Kidney (tissue), 14 donors: ENCODE measurements around the gene GNG14. TPM values are rescaled to one million over a fixed set of nuclear protein-coding genes. Genes with fewer than 3 reads are reported as not detected.

Source experiments
- DNase-seq, 5 donors: peaks; one replicate each; pipeline ENCODE4 v3.0.0-alpha.2; 2013 to 2020
- FAIRE-seq: peaks from 2 replicates; lab custom pipeline; 2012; peaks lifted over from hg19 to GRCh38; lab: Jason Lieb, UNC
- H3K27ac ChIP-seq, 2 donors: one replicate each; pipeline ENCODE4 v1.7.0; 2013; ENCODE audit warnings: low read depth in 2 of 2, low read length in 2 of 2, inconsistent platforms in 1 of 2
- H3K27me3 ChIP-seq: one replicate; pipeline ENCODE4 v1.7.1; 2013; ENCODE audit warnings: low read length, inconsistent platforms; ENCODE audit not compliant: control insufficient read depth, insufficient read depth
- H3K36me3 ChIP-seq, 3 donors: one replicate each; pipeline versions ENCODE4 v1.7.0 to v1.7.1; 2013; ENCODE audit warnings: low read length in 3 of 3, control low read depth in 1 of 3, inconsistent platforms in 1 of 3; ENCODE audit not compliant: insufficient read depth in 3 of 3, control insufficient read depth in 2 of 3
- H3K4me1 ChIP-seq, 3 donors: one replicate each; pipeline versions ENCODE4 v1.7.0 to v1.7.1; 2013; ENCODE audit warnings: low read length in 3 of 3, inconsistent platforms in 1 of 3, low read depth in 1 of 3; ENCODE audit not compliant: control insufficient read depth in 2 of 3, insufficient read depth in 2 of 3
- H3K4me3 ChIP-seq, 3 donors: one replicate each; pipeline versions ENCODE4 v1.7.0 to v1.8.1; 2013; ENCODE audit warnings: low read length in 3 of 3, control low read depth in 1 of 3, inconsistent platforms in 1 of 3
- H3K9ac ChIP-seq, 3 donors: one replicate each; pipeline versions ENCODE4 v1.7.0 to v1.7.1; 2013; ENCODE audit warnings: low read length in 3 of 3, control low read depth in 1 of 3, inconsistent platforms in 1 of 3
- H3K9me3 ChIP-seq, 3 donors: one replicate each; pipeline versions ENCODE4 v1.7.0 to v1.7.1; 2013; ENCODE audit warnings: low read length in 3 of 3, control low read depth in 1 of 3, inconsistent platforms in 1 of 3; ENCODE audit not compliant: control insufficient read depth in 2 of 3, insufficient read depth in 1 of 3
- intact Hi-C: fragments of 100-400 bp; cut with DNase I; formaldehyde crosslinking; loops from one replicate; pipeline ENCODE4 v1.11.1; 2022
- polyA plus RNA-seq: library from polyadenylated mRNA; stranded (reverse); fragments of 350-450 nt; fragmentation: Illumina TruSeq; extraction: RNeasy Lipid Tissue Mini Kit (QIAGEN cat#74804); gene quantifications from one replicate; pipeline ENCODE4 v1.2.3, GENCODE V29; 2014; ENCODE audit warnings: low read depth, low replicate concordance; ENCODE audit not compliant: insufficient read depth
- total RNA-seq: library from RNA; stranded (reverse); fragmentation: NEBNext Ultra II Directional; extraction: Animal tissue kit (Norgen Biotek cat#: 25700); gene quantifications from one replicate; pipeline ENCODE4 v1.2.1, GENCODE V29; 2021
- TF ChIP-seq, protein P1 (sequence below): IDR thresholded peaks from 3 replicates; pipeline ENCODE4 v1.5.1; 2012; ENCODE audit warnings: mild to moderate bottlenecking, moderate library complexity, borderline replicate concordance; ENCODE audit not compliant: insufficient read depth; ENCODE audit errors: extremely low read depth
- donor health status: control.
- donor health status: control.
- donor health status: control.
- donor health status: control.
- donor health status: control.
- donor health status: DM: yes; HTN: yes; CAD: no.
- donor health status: Normal renal cell carcinoma (clear cell type).

Gene GNG14
- total and polyA plus RNA-seq, 2 donors from 2014 or later: not detected

DNA sequence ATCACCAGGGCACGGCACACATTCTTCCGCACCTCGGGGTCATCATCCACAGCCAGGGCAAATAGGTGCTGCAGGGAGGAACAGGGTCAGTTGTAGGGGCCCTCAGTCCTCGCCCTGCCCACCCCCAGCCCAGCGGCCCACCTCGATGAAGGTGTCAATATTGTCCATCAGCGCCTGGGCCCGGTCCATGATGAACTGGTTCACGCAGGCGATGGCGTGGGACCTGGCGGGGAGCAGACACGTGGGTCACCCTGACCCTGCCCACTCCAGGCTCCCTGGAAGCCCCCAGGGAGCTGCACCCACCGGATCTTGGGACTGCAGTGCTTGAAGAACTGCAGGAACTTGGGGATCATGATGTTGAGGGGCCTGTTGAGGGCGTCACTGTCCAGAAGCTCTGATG, 27.3 kb downstream of the GNG14 start:
- Histone ChIP-seq H3K4me1 (no peaks in the 10 kb centered on the region), H3K27ac (no peak overlapping the region), H3K27me3 (no peaks in the 10 kb centered on the region), H3K9ac (no peak overlapping the region), H3K36me3 (peaks cover 16 to 43% (median 26%) of the 10 kb centered on the region in 3 donors), H3K9me3 (no peaks in the 10 kb centered on the region), H3K4me3 (no peak overlapping the region)
- intact Hi-C loops: no loop called here
- DNase-seq: no peak
- TF ChIP-seq, protein P1, sequence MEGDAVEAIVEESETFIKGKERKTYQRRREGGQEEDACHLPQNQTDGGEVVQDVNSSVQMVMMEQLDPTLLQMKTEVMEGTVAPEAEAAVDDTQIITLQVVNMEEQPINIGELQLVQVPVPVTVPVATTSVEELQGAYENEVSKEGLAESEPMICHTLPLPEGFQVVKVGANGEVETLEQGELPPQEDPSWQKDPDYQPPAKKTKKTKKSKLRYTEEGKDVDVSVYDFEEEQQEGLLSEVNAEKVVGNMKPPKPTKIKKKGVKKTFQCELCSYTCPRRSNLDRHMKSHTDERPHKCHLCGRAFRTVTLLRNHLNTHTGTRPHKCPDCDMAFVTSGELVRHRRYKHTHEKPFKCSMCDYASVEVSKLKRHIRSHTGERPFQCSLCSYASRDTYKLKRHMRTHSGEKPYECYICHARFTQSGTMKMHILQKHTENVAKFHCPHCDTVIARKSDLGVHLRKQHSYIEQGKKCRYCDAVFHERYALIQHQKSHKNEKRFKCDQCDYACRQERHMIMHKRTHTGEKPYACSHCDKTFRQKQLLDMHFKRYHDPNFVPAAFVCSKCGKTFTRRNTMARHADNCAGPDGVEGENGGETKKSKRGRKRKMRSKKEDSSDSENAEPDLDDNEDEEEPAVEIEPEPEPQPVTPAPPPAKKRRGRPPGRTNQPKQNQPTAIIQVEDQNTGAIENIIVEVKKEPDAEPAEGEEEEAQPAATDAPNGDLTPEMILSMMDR: no peak
- no peak for FAIRE-seq

DNA sequence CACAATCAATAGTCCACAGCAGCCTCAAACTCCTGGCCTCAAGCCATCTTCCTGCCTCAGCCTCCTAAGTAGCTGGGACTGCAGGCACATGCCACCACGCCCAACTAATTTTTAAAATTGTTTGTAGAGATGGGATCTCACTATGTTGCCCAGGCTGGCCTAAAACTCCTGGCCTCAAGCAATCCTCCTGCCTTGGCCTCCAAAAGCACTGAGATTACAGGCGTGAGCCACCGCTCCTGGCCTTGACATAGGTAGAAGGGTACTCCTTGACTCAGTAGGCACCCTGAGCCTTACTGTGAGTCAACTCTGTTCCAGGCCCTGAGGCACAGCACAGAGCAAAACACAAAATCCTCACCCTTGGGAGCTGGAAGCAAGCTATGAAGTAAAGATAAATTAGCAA, 28.1 kb downstream of the GNG14 start:
- intact Hi-C loops: no loop called here
- peaks cover 16 to 38% (median 23%) of the 10 kb centered on the region in 3 donors for H3K36me3 ChIP-seq
- FAIRE-seq (no peak), DNase-seq (no peak)
- no peak overlapping the region for H3K4me3 ChIP-seq
- TF ChIP-seq, protein P1: no peak
- H3K9ac ChIP-seq: no peak overlapping the region
- H3K4me1 ChIP-seq: peaks cover 0 to 6% (median 6%) of the 10 kb centered on the region in 3 donors
- H3K27ac ChIP-seq: no peak overlapping the region
- H3K27me3 ChIP-seq: no peaks in the 10 kb centered on the region
- H3K9me3 ChIP-seq: no peaks in the 10 kb centered on the region

DNA sequence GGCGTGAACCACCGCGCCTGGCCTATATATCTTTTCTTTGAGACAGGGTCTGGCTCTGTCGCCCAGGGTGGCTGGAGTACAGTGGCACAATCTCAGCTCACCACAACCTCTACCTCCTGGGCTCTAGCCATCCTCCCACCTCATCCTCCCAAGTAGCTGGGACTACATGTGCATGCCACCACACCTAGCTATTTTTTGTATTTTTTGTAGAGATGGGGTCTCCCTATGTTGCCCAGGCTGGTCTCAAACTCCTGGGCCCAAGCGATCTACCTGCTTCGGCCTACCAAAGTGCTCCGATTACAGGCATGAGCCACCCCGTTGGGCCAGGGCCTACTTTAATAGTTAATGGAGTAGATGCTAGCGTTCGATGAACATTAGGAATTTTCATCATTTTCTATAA, 32.5 kb downstream of the GNG14 start:
- FAIRE-seq (no peak), DNase-seq (no peak)
- Histone ChIP-seq H3K9me3 (no peaks in the 10 kb centered on the region), H3K36me3 (peaks cover 11 to 13% (median 11%) of the 10 kb centered on the region in 3 donors), H3K9ac (peak overlapping the region in 1 of 3 donors; percentile 99), H3K27me3 (no peaks in the 10 kb centered on the region), H3K27ac (no peak overlapping the region), H3K4me1 (peaks cover 0 to 22% (median 14%) of the 10 kb centered on the region in 3 donors), H3K4me3 (peak overlapping the region; percentile 28 to 71 (median 50))
- TF ChIP-seq, protein P1: no peak
- intact Hi-C loops: no loop called here
